ENCODE data around the gene BOK. TPM values are rescaled to one million over a fixed set of nuclear protein-coding genes. Genes with fewer than 3 reads are reported as not detected.

BOK gene
- total and polyA plus RNA-seq, 9 of the 15 experiments (the other 6 are each of a cell fraction or from before 2014, with no cell fraction given), result 0.03 to 3.3 (median 2.0) TPM; not detected in 1

GRCh38 chr2:241519669-241520068, 38.9 kb upstream of the BOK start:
- FAIRE-seq (no peak), ATAC-seq (no peak), DNase-seq (ENCODE audit: extremely low read depth in 1 of 4, low spot score in 3 of 4) (no peak)
- Histone ChIP-seq H3K27me3 (ENCODE audit: control insufficient read depth in 2 of 2, insufficient read depth in 2 of 2, low read length in 2 of 2) (no peaks in the 10 kb centered on the region), H3K9ac (ENCODE audit: insufficient read depth in 1 of 2, low read depth in 2 of 2, low read length in 2 of 2) (no peak overlapping the region; a peak in 1 of 4 replicates), H3K9me1 (ENCODE audit: control insufficient read depth, insufficient read depth, low read length) (no peaks in the 10 kb centered on the region), H2AFZ (ENCODE audit: low read depth, low read length) (peak overlapping the region; percentile 44; the same call in 1 of the 2 replicates), H3K27ac (ENCODE audit: extremely low read depth, low read depth, low read length) (no peak overlapping the region), H3K9me3 (replicated peaks; ENCODE audit: control insufficient read depth, insufficient read depth, low read depth, low read length) (no peaks in the 10 kb centered on the region; the same call in 1 of the 2 replicates), H4K20me1 (replicated peaks; ENCODE audit: control insufficient read depth, insufficient read depth, low read length) (no peaks in the 10 kb centered on the region), H3K4me3 (no peak overlapping the region), H3K79me2 (ENCODE audit: control insufficient read depth, insufficient read depth, low read length) (no peaks in the 10 kb centered on the region), H3K4me1 (replicated peaks in 1 of 2; ENCODE audit: control insufficient read depth in 2 of 2, insufficient read depth in 2 of 2, low read length in 2 of 2) (no peaks in the 10 kb centered on the region), H3K36me3 (ENCODE audit: control insufficient read depth, insufficient read depth, low read length) (no peaks in the 10 kb centered on the region), H3K4me2 (ENCODE audit: insufficient read depth, low read length) (no peak overlapping the region)
- intact Hi-C loops (cut with micrococcal nuclease) (no loop called here), in situ Hi-C loops (cut with MboI) (no loop called here)
- 61% methylated on average over 10 of the region's 11 CpGs for WGBS (ENCODE audit: insufficient coverage, low coverage, missing lambda C conversion rate)
- BruUV-seq (replicated peaks), result no TSS peak
- no peak for TF ChIP-seq NCOR1 (IDR thresholded peaks at IDR 0.05)
- no peak for TF ChIP-seq ZNF766 (CRISPR knock-in tag; conservative IDR thresholded peaks at IDR 0.05)
- TF ChIP-seq RBM15 (IDR thresholded peaks at IDR 0.05; ENCODE audit: insufficient read depth, low read length), result no peak
- POLR2A ChIA-PET, result interaction anchor here (0.7 to 0.9 kb wide), 2 partner anchors 8 to 10 kb away, joined by 3 read pairs; no protein-coding TSS in a partner anchor
- CTCF ChIA-PET (ENCODE audit: low intra/inter-chr PET ratio), result no interaction called here

- H3K79me2 ChIP-seq (ENCODE audit: control insufficient read depth, insufficient read depth, low read length), result no peaks in the 10 kb centered on the region
- 54% methylated on average over 4 of the region's 5 CpGs for WGBS (ENCODE audit: insufficient coverage, low coverage, missing lambda C conversion rate)
- intact Hi-C loops (cut with micrococcal nuclease), result no loop called here
- H4K20me1 ChIP-seq (replicated peaks; ENCODE audit: control insufficient read depth, insufficient read depth, low read length), result no peaks in the 10 kb centered on the region
- no TSS peak for BruUV-seq (replicated peaks)
- ATAC-seq (no peak), DNase-seq (ENCODE audit: extremely low read depth in 1 of 4, low spot score in 3 of 4) (no peak), FAIRE-seq (no peak)
- in situ Hi-C loops (cut with MboI), result no loop called here
- no peaks in the 10 kb centered on the region for H3K27me3 ChIP-seq (ENCODE audit: control insufficient read depth in 2 of 2, insufficient read depth in 2 of 2, low read length in 2 of 2)
- H3K9me1 ChIP-seq (ENCODE audit: control insufficient read depth, insufficient read depth, low read length), result no peaks in the 10 kb centered on the region
- no peaks in the 10 kb centered on the region for H3K36me3 ChIP-seq (ENCODE audit: control insufficient read depth, insufficient read depth, low read length)
- no peak overlapping the region for H3K9ac ChIP-seq (ENCODE audit: insufficient read depth in 1 of 2, low read depth in 2 of 2, low read length in 2 of 2)
- TF ChIP-seq ZNF316 (IDR thresholded peaks at IDR 0.05) (peak; percentile 78), ZBTB8A (IDR thresholded peaks at IDR 0.05; ENCODE audit: partially characterized antibody) (no peak), HDAC1 (IDR thresholded peaks at IDR 0.05) (no peak), ETS1 (conservative IDR thresholded peaks at IDR 0.05; ENCODE audit: control insufficient read depth, low read depth, low read length) (no peak), C11orf30 (IDR thresholded peaks at IDR 0.05; ENCODE audit: low read depth) (peak; percentile 51), AFF1 (IDR thresholded peaks at IDR 0.05; ENCODE audit: low read depth in 1 of 2, partially characterized antibody in 2 of 2) (no peak), CBFA2T3 (IDR thresholded peaks at IDR 0.05) (no peak)
- no peaks in the 10 kb centered on the region; the same call in 1 of the 2 replicates for H3K9me3 ChIP-seq (replicated peaks; ENCODE audit: control insufficient read depth, insufficient read depth, low read depth, low read length)
- POLR2A ChIA-PET, result no interaction called here
- CTCF ChIA-PET (ENCODE audit: low intra/inter-chr PET ratio), result no interaction called here
- H3K4me3 ChIP-seq, result no peak overlapping the region
- H3K4me1 ChIP-seq (replicated peaks in 1 of 2; ENCODE audit: control insufficient read depth in 2 of 2, insufficient read depth in 2 of 2, low read length in 2 of 2), result no peaks in the 10 kb centered on the region
- H3K27ac ChIP-seq (ENCODE audit: extremely low read depth, low read depth, low read length), result no peak overlapping the region
- H2AFZ ChIP-seq (ENCODE audit: low read depth, low read length), result no peak overlapping the region
- H3K4me2 ChIP-seq (ENCODE audit: insufficient read depth, low read length), result no peak overlapping the region
These were observed 36.1 kb upstream of the BOK start for GRCh38 chr2:241522477-241522876.

All from K562 (cell line).